IPS DF 6.9 (cell line): ENCODE measurements around the gene MAPK6.

Source experiments
- DNase-seq: peaks from one replicate; pipeline ENCODE4 v3.0.0-alpha.2; 2013; ENCODE audit warnings: low read depth, low spot score
- H3K27ac ChIP-seq: one replicate; pipeline ENCODE4 v1.5.1; 2013; ENCODE audit warnings: low read length, control low read depth
- H3K27me3 ChIP-seq: 2 replicates; pipeline ENCODE4 v1.6.1; 2013; ENCODE audit warnings: mild to moderate bottlenecking, low read length; ENCODE audit not compliant: control insufficient read depth, insufficient read depth
- H3K36me3 ChIP-seq: 2 replicates; pipeline ENCODE4 v1.6.1; 2013; ENCODE audit warnings: low read length; ENCODE audit not compliant: control insufficient read depth, insufficient read depth
- H3K4me1 ChIP-seq: 2 replicates; pipeline ENCODE4 v1.6.1; 2013; ENCODE audit warnings: low read length; ENCODE audit not compliant: control insufficient read depth, insufficient read depth
- H3K4me3 ChIP-seq: 2 replicates; pipeline ENCODE4 v1.5.1; 2013; ENCODE audit warnings: mild to moderate bottlenecking, low read length
- H3K9me3 ChIP-seq: 2 replicates; pipeline ENCODE4 v1.6.1; 2013; ENCODE audit warnings: low read length, inconsistent platforms; ENCODE audit not compliant: control insufficient read depth, insufficient read depth
- WGBS: extraction: QIAGEN DNeasy Blood & Tissue Kit; methylation state at CpG from one replicate; pipeline ENCODE4 v1.1.7; 2013; ENCODE audit warnings: mixed read lengths, missing lambda C conversion rate; ENCODE audit not compliant: insufficient read length, insufficient coverage; 5-methylcytosine and 5-hydroxymethylcytosine counted together

The MAPK6 gene

DNA sequence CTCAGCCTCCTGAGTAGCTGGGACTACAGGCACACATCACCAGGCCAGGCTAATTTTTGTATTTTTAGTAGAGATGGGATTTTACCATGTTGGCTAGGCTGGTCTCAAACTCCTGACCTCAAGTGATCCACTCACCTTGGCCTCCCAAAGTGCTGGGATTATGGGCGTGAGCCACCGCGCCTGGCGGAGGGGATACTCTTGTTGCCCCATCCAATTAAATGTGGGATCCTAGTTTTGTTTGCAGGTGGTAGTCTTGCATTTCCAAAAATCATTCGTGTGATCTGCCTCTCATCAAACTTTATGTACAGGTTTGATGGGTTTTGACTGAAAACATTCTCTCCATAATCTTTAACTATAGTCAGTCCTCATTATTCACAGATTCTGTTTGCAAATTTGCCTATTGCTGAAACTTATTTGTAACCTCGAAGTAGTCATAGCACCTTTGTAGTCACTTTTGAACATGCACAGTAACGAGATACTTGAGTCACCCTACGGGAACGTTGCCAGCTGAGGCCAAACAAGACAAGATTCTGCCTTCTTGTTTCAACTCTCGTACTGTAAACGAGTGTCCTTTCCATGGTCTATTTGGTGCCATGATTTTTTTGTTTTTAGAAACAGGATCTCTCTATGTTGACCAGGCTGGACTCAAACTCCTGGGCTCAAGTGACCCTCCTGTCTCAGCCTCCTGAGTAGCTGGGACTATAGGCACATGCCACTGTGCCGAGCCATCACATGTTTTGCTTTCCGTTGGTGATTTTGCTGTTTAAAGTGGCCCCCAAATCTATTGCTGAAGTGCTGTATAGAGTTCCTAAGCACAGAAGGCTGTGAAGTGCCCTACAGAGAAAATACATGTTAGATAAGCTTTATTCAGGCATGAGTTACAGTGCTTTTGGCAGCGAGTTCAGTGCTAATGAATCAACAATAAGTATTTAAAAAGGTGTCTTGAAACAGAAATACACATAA is 8.1 kb upstream of the MAPK6 start:
- H3K4me1 ChIP-seq: no peaks in the 10 kb centered on the region
- no peaks in the 10 kb centered on the region for H3K9me3 ChIP-seq
- H3K4me3 ChIP-seq: no peak overlapping the region
- no peak for DNase-seq
- H3K27me3 ChIP-seq: no peaks in the 10 kb centered on the region
- no peak overlapping the region for H3K27ac ChIP-seq
- no peaks in the 10 kb centered on the region for H3K36me3 ChIP-seq
- WGBS: no CpG with 5 or more reads among the region's 14 CpGs

GRCh38 chr15:52011711-52012144 is 7.3 kb upstream of the MAPK6 start:
- Histone ChIP-seq H3K4me3 (no peak overlapping the region), H3K9me3 (no peaks in the 10 kb centered on the region), H3K4me1 (no peaks in the 10 kb centered on the region), H3K27ac (no peak overlapping the region), H3K36me3 (no peaks in the 10 kb centered on the region), H3K27me3 (no peaks in the 10 kb centered on the region)
- no peak for DNase-seq
- WGBS: no CpG with 5 or more reads among the region's 3 CpGs

DNA sequence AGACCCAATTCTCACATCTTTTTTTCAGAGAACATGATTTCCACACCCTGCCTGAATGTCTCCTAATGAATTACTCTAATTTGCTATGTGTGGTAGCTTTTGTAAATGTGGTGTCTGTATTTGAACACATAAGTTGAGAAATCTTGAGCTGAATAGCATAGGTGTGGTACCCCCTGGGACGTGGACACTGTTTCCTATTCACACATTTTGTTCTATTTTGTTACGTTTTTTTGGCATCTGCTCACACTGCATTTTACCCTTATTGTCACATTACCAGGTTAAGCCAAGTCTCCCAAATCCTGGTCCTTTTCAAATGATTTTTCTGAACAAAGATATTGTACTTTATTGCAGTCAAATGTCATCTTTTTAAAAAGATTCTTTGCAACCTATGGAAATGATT is 6.8 kb upstream of the MAPK6 start:
- no peak for DNase-seq
- Histone ChIP-seq H3K4me1 (no peaks in the 10 kb centered on the region), H3K4me3 (no peak overlapping the region), H3K36me3 (no peaks in the 10 kb centered on the region), H3K9me3 (no peaks in the 10 kb centered on the region), H3K27ac (no peak overlapping the region), H3K27me3 (no peaks in the 10 kb centered on the region)
- no CpG with 5 or more reads among the region's 2 CpGs for WGBS

DNA sequence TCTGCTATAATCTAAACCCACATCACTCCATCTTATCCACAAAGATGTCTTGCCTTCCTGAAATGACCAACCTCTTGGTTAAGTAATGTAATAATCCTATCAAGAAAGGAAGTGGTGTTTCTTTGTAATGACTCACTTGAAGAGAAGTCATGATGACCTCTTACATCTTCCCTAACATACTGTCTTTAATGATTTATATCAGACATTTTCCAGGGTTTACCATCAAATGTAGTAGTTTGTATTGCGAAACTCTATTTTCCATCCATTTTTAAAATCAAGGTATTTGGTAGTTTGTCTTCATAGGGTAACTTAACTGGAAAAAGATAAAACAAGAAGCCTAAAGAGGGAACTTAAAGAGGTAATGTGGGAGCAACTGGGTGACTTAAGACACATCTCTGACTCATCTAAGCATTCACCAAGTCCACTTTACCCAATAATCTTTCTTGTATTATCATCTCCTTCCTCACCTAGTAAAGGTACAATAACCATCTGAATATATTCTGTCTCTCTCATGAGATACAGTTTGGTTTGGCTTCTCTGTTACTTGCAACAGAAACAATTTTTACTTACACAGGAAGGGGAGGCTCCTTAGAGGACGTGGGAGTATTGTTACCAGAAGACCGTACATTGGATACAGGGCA is 5.7 kb upstream of the MAPK6 start:
- no CpG with 5 or more reads among the region's 3 CpGs for WGBS
- DNase-seq: no peak
- Histone ChIP-seq H3K4me1 (no peaks in the 10 kb centered on the region), H3K36me3 (no peaks in the 10 kb centered on the region), H3K27me3 (no peaks in the 10 kb centered on the region), H3K9me3 (no peaks in the 10 kb centered on the region), H3K4me3 (no peak overlapping the region), H3K27ac (no peak overlapping the region)

- H3K4me3 ChIP-seq: no peak overlapping the region
- WGBS: no CpG with 5 or more reads among the region's 1 CpG
- no peak overlapping the region for H3K27ac ChIP-seq
- no peaks in the 10 kb centered on the region for H3K27me3 ChIP-seq
- H3K36me3 ChIP-seq: no peaks in the 10 kb centered on the region
- H3K9me3 ChIP-seq: no peaks in the 10 kb centered on the region
- no peak for DNase-seq
- no peaks in the 10 kb centered on the region for H3K4me1 ChIP-seq
Observed at GRCh38 chr15:52014616-52015015, 4.4 kb upstream of the MAPK6 start.

GRCh38 chr15:52016316-52016715 is 2.7 kb upstream of the MAPK6 start:
- no peak overlapping the region for H3K4me3 ChIP-seq
- no peaks in the 10 kb centered on the region for H3K36me3 ChIP-seq
- no peaks in the 10 kb centered on the region for H3K27me3 ChIP-seq
- no peaks in the 10 kb centered on the region for H3K4me1 ChIP-seq
- no peak for DNase-seq
- no peaks in the 10 kb centered on the region for H3K9me3 ChIP-seq
- no peak overlapping the region for H3K27ac ChIP-seq
- no CpG with 5 or more reads among the region's 2 CpGs for WGBS

DNA sequence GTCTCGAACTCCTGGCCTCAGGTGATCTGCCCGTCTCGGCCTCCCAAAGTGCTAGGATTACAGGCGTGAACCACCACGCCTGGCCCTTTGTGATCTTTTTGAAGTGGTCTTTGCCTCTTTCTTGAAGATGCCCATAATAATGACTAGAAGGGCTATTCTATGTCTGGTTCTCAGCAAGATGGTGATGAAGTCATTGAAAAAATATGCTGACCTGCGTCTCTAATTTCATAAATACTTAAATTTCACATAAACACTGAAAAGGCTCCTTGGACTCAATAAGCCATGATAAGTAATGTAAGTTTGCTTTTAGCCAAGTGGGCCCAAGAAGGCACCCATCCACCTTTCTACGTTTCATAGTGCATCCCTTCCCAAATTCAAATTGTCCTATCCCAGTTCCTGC is 775 bp upstream of the MAPK6 start:
- no CpG with 5 or more reads among the region's 7 CpGs for WGBS
- no peak overlapping the region for H3K4me3 ChIP-seq

DNA sequence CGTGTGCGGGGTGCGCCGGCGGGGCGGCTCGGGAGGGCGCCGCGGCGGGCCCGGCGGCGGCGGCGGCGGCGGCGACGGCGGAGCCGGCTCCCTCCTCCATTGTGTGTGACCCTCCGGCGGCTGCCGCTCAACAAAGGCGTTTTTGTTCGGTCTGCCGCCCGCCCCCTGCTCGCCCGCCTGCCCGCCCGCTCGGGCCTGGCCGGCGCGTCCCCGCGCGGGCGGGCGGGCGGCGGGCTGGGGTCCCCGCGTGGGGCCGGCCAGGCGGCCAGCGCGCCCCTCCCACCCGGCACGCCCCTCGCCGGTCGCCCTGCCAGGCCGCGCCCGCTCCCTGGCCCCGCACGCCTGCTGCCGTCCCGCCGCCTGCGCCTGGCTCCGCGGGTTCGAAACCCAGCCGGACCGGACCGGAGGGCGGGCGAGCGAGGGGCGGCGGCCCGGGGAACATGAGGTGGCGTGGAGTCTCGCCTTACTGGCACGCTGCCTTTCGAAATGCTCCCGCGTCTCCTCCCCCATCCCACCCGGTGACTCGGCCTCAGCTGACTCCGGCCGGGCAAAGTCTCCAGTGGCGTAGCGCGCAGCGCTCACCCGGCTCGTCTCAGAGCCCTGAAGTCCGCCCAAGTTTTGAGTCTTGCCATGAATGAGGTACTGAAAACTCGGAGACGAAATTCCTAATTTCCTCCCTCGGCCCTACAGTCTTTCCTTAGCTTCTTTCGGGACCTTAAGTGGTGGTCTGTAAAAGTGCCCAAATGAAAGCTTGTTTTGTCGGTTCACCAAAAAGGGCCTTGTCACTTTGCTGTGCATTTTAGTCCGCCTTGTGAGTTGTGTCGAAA is 588 bp downstream of the MAPK6 start:
- H3K4me1 ChIP-seq: no peaks in the 10 kb centered on the region
- no peaks in the 10 kb centered on the region for H3K27me3 ChIP-seq
- no peak for DNase-seq
- H3K36me3 ChIP-seq: no peaks in the 10 kb centered on the region
- WGBS: no CpG with 5 or more reads among the region's 100 CpGs
- no peaks in the 10 kb centered on the region for H3K9me3 ChIP-seq
- peak overlapping the region; percentile 90 for H3K4me3 ChIP-seq
- no peak overlapping the region for H3K27ac ChIP-seq

More for the DNA sequence above, 775 bp upstream of the MAPK6 start:
- no peaks in the 10 kb centered on the region for H3K27me3 ChIP-seq
- no peak overlapping the region for H3K27ac ChIP-seq
- no peaks in the 10 kb centered on the region for H3K4me1 ChIP-seq
- no peak for DNase-seq
- H3K9me3 ChIP-seq: no peaks in the 10 kb centered on the region
- H3K36me3 ChIP-seq: no peaks in the 10 kb centered on the region

DNA sequence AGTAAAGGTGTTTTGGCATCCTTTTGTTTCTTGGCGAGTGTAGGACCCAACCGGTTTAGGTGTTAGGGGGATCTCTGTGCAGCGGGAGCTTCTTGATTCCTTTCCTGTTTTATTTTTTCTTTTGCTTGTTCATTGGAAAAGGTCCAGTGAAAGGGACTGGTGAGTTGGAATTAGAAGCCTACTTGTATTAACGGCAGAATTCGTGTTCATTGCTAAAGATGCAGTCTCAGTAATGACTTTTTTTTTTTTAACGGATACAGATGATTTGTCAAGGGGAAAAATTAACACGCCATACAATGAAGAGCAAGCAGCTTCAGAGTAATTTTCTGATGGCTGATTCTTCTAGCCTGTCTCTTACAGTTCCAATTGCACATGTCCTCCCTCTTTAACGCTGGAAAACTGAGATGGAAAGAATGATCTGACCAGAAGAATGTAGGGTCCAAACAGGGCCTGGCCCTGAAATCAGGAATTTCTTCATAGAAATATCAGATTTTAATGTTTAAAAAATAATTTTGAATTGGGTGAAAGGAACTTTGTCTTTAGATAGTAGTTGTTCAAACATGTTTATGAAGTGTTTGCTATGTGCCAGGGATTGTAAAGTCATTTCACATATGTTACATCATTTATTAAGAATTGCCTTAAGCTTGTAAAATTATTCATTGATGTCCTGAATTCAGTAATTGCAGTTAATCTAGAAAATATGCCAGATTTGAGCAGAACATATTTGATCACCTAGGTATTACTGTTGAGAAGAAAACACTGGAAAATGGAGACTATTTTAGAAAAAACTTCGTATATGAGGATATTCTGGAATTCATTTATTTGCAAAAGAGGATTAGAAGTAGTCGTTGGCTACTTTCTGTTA is 1.4 kb downstream of the MAPK6 start:
- H3K36me3 ChIP-seq: no peaks in the 10 kb centered on the region
- no peaks in the 10 kb centered on the region for H3K4me1 ChIP-seq
- no peaks in the 10 kb centered on the region for H3K27me3 ChIP-seq
- DNase-seq: no peak
- peak overlapping the region; percentile 90; the same call in 1 of the 2 replicates for H3K4me3 ChIP-seq
- no CpG with 5 or more reads among the region's 10 CpGs for WGBS
- H3K27ac ChIP-seq: no peak overlapping the region
- no peaks in the 10 kb centered on the region for H3K9me3 ChIP-seq
